ENCODE measurements around the gene TSPAN31.

DNA sequence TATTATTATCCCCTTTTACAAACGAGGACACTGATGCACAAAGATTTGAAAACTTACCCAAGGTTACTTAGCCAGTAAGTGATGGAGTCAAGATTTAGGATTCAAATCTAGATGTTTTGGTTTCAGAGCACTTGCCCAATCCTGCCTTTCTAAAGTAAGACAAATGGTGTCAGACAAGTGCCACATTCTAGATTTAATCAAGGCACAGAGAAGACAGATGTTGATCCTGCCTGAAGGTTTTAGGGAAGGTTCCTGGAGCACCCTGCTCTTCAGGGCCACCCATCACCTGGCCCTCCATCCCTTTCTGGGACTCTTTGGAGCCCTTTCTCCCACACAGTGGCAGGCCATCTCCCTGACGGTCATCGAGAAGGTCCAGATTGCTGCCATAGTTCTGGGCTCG lies 12.9 kb downstream of the TSPAN31 start:
- no peak for TF ChIP-seq CTCF (IDR thresholded peaks at IDR 0.05)
- no peak for TF ChIP-seq POLR2A (IDR thresholded peaks at IDR 0.05)

Measured in uterus (tissue), 2 donors.